Measurements from ENCODE around the gene KIRREL1. TPM values are rescaled to one million over a fixed set of nuclear protein-coding genes. Genes with fewer than 3 reads are reported as not detected.

Gene KIRREL1
- total and polyA plus RNA-seq, 2 of the 8 experiments (the other 6 are each of a cell fraction or from before 2014, with no cell fraction given), result 14.2 to 39.0 TPM

DNA sequence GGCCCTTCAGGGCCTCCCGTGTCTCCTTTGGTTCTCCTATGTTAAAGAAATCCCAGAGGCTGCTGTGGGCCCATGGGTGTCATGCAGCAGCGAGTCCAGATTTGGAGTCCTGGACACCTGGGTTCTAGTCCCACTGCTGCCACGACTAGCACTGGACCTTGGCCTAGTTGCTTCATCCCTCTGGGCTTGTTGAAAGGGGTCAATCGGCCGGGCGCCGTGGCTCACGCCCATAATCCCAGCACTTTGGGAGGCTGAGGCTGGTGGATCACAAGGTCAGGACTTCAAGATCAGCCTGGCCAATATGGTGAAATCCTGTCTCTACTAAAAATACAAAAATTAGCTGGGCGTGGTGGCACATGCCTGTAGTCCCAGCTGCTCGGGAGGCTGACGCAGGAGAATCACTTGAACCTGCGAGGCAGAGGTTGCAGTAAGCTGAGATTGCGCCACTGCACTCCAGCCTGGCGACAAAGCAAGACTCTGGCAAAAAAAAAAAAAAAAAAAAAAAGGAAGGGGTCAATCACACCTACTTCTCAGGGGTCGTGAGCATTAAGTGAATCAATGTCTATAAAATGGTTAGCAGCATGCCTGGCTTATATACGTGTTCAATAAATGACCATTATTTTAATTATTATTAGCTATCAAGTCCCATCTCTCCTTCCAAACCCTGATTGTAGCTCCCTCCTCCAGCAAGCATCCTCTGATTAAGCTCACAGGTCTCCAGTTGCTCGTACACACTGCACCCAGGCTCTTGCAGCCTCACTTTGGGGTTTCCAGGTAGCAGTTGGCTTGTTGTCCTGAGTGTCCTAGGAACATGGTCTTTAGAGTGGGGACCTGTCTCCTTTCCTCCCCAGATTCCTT lies 43.8 kb downstream of the KIRREL1 start (continued):
- TF ChIP-seq, protein P1, sequence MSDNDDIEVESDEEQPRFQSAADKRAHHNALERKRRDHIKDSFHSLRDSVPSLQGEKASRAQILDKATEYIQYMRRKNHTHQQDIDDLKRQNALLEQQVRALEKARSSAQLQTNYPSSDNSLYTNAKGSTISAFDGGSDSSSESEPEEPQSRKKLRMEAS (IDR thresholded peaks at IDR 0.05), result no peak
- TF ChIP-seq FOSL1 (IDR thresholded peaks at IDR 0.05; ENCODE audit: insufficient read depth, low read depth, low read length), result no peak
- TF ChIP-seq JUN (IDR thresholded peaks at IDR 0.05; ENCODE audit: low read depth, low read length), result no peak
- no peak for TF ChIP-seq RBBP5 (IDR thresholded peaks at IDR 0.05; ENCODE audit: borderline replicate concordance, low read depth, low read length)
- no peak for TF ChIP-seq TAF7 (optimal IDR thresholded peaks at IDR 0.05; ENCODE audit: borderline replicate concordance, low read depth, low read length)
- no peak for TF ChIP-seq GABPA (IDR thresholded peaks at IDR 0.05; ENCODE audit: borderline replicate concordance, insufficient read depth, low read length)
- TF ChIP-seq, protein P2, sequence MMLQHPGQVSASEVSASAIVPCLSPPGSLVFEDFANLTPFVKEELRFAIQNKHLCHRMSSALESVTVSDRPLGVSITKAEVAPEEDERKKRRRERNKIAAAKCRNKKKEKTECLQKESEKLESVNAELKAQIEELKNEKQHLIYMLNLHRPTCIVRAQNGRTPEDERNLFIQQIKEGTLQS (IDR thresholded peaks at IDR 0.05; ENCODE audit: insufficient read depth, low read depth, low read length), result no peak
